LNCaP clone FGC (cell line): ENCODE results near the gene ORC4.

ENCODE experiments used
- DNase-seq: peaks from one replicate; pipeline ENCODE4 v3.0.0-alpha.2; 2011; ENCODE audit warnings: low read depth
- H3K4me3 ChIP-seq: 2 replicates; pipeline ENCODE4 v1.5.1; 2011; ENCODE audit warnings: mild to moderate bottlenecking, low read depth, low read length, control low read depth
- CTCF ChIP-seq: IDR thresholded peaks from 2 replicates; pipeline ENCODE4 v1.5.1; 2012; ENCODE audit warnings: mild to moderate bottlenecking; ENCODE audit not compliant: control insufficient read depth, insufficient read depth; ENCODE audit errors: extremely low read depth

The ORC4 gene

GRCh38 chr2:147980940-147981528 lies 39.5 kb downstream of the ORC4 start:
- DNase-seq: no peak
- no peak for TF ChIP-seq CTCF
- H3K4me3 ChIP-seq: no peak overlapping the region

GRCh38 chr2:147977679-147978078 lies 42.9 kb downstream of the ORC4 start:
- no peak overlapping the region for H3K4me3 ChIP-seq
- no peak for DNase-seq
- TF ChIP-seq CTCF: no peak

- DNase-seq: no peak
Observed at GRCh38 chr2:147976102-147976501, 44.4 kb downstream of the ORC4 start.

GRCh38 chr2:147968571-147968970 lies 52.0 kb downstream of the ORC4 start:
- H3K4me3 ChIP-seq: no peak overlapping the region
- no peak for DNase-seq
- TF ChIP-seq CTCF: no peak

More at GRCh38 chr2:147976102-147976501, 44.4 kb downstream of the ORC4 start:
- TF ChIP-seq CTCF: no peak
- no peak overlapping the region for H3K4me3 ChIP-seq

- DNase-seq: no peak
- TF ChIP-seq CTCF: no peak
Observed at GRCh38 chr2:147952118-147952517, 68.4 kb downstream of the ORC4 start.

GRCh38 chr2:147945660-147946059 lies 74.9 kb downstream of the ORC4 start:
- TF ChIP-seq CTCF: no peak
- no peak overlapping the region for H3K4me3 ChIP-seq

More at GRCh38 chr2:147952118-147952517, 68.4 kb downstream of the ORC4 start:
- no peak overlapping the region for H3K4me3 ChIP-seq

GRCh38 chr2:147939313-147939712 lies 81.2 kb downstream of the ORC4 start:
- H3K4me3 ChIP-seq: no peak overlapping the region
- TF ChIP-seq CTCF: no peak
- DNase-seq: no peak

More at GRCh38 chr2:147945660-147946059, 74.9 kb downstream of the ORC4 start:
- no peak for DNase-seq
